Prostate gland (tissue), 2 donors: ENCODE data around the gene ALPP. TPM values are rescaled to one million over a fixed set of nuclear protein-coding genes. Genes with fewer than 3 reads are reported as not detected.
A peak's percentile ranks its signal among the peaks of the same experiment; 100 is the strongest.
"Not testable (repeated sequence)": the region's sequence is repeated elsewhere in the genome, so short reads cannot be mapped to it uniquely, and the experiment has no call there.

Experiments
- DNase-seq: peaks from one replicate; pipeline ENCODE4 v3.0.0-alpha.2; 2019; ENCODE audit warnings: low spot score
- H3K27ac ChIP-seq, 2 donors: fragments of 200-600 bp; sonication (generic); 2 replicates each; pipeline ENCODE4 v1.5.1; 2017 to 2019
- H3K27me3 ChIP-seq: fragments of 200-600 bp; sonication (generic); replicated peaks from 2 replicates; pipeline ENCODE4 v1.5.1; 2019; ENCODE audit not compliant: insufficient read depth
- H3K36me3 ChIP-seq, 2 donors: fragments of 200-600 bp; sonication (generic); 1 replicate in 1 of 2; 2 replicates in 1 of 2; pipeline versions ENCODE4 v1.5.1 to v1.8.1; 2017 to 2019
- H3K4me1 ChIP-seq: fragments of 200-600 bp; sonication (generic); replicated peaks from 2 replicates; pipeline ENCODE4 v1.5.1; 2019
- H3K4me3 ChIP-seq, 2 donors: fragments of 200-600 bp; sonication (generic); 2 replicates each; pipeline ENCODE4 v1.5.1; 2017 to 2019
- H3K9me3 ChIP-seq: fragments of 200-600 bp; sonication (generic); 2 replicates; pipeline ENCODE4 v1.5.1; 2017
- CTCF ChIP-seq, 4 experiments: fragments of 200-600 bp in 2 of 4; fragments of 450-650 bp in 2 of 4; sonication (generic) in 2 of 4; IDR thresholded peaks; 1 replicate in 3 of 4; 2 replicates in 1 of 4; pipeline ENCODE4 v1.5.1; 2016 to 2019; ENCODE audit warnings: antibody characterized with exemption in 4 of 4, mild to moderate bottlenecking in 2 of 4, moderate library complexity in 2 of 4
- POLR2A ChIP-seq: fragments of 450-650 bp; IDR thresholded peaks from one replicate; pipeline ENCODE4 v1.6.1; 2016; ENCODE audit warnings: antibody characterized with exemption, mild to moderate bottlenecking
- POLR2AphosphoS5 ChIP-seq: sonication (generic); formaldehyde crosslinking; IDR thresholded peaks from one replicate; pipeline ENCODE4 v1.6.1; 2017; ENCODE audit warnings: antibody characterized with exemption
- WGBS: methylation state at CpG from one replicate; pipeline ENCODE4 v1.1.5; 2018; 5-methylcytosine and 5-hydroxymethylcytosine counted together
- intact Hi-C: fragments of 100-400 bp; cut with DNase I; formaldehyde crosslinking; loops from one replicate; pipeline ENCODE4 v1.14.2; 2022
- total RNA-seq, 2 donors: library from RNA; depleted of rRNA; stranded (reverse); fragments of >200 nt; gene quantifications; one replicate each; pipeline ENCODE4 v1.1.0, GENCODE V29; 2016

Gene ALPP
- total RNA-seq, 2 donors from 2014 or later: 0.97 TPM; not detected in 1

DNA sequence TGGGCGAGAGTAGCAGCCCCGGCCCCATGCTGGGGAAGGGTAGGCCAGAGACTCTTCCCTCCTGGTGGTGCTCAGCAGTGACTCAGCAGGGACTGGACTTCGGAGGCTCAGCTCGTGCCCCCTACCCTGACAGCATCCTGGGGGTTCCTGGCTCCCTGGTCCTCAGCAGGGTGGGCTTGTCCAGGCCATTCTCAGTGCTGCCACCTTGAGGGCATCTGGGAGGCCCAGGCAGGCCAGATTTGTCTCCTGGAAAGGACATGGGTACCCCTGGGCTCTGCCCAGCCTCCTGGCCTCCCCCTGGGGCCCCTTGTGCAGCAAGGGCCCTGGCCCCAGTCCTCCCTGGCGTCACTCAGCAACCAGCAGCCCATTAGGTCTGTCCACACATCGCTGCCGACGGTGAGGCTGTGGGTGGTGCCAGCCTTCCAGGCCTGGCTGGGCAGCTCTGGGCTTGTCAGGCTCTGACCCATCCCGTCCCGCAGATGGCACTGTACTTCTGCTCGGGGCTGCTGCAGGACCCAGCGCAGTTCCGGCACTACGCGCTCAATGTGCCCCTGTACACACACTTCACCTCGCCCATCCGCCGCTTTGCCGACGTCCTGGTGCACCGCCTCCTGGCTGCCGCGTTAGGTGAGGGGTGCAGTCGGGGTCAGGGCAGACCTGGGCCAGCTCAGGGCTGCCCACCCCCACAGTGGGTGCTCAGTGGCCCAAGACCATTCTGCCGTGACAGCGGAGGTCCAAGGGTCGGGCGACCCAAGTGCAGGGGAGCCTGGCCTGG is 45.0 kb upstream of the ALPP start:
- Histone ChIP-seq H3K27me3 (no peaks in the 10 kb centered on the region), H3K4me1 (no peaks in the 10 kb centered on the region), H3K36me3 (no peaks in the 10 kb centered on the region), H3K4me3 (no peak overlapping the region), H3K9me3 (no peaks in the 10 kb centered on the region), H3K27ac (no peak overlapping the region)
- TF ChIP-seq CTCF (IDR thresholded peaks at IDR 0.05) (peak in 2 of 4 experiments; percentile 23 to 65), POLR2A (no peak)
- peak; percentile 46 for DNase-seq
- intact Hi-C loops: no loop called here
- WGBS: 63% methylated on average over 28 of the region's 28 CpGs

DNA sequence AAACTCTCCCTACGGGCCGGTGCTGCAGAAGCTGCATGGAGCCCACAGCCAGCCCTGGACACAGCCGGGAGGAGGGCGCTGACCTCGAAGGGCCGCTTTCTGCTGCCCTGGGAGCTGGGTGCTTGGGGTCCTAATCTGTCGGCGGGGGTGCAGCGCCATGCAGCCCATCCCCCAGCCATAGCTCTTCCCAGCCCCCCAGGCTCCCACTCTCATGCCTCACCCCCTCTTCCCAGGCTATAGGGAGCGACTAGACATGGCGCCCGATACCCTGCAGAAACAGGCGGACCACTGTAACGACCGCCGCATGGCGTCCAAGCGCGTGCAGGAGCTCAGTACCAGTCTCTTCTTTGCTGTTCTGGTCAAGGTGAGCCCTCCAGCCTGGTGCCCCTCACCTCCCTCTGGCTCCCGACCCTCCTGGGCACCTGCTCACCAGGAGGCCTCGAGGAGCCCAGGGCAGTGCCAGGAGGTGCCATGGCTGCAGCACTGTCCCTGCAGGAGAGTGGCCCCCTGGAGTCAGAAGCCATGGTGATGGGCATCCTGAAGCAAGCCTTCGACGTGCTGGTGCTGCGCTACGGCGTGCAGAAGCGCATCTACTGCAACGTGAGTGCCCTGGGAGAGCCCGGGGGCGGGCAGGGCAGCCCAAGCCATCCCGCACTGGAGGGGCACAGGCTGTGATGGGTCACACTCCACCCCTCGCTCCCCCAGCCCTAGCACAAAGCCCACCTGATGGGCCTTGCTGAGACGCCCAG is 44.2 kb upstream of the ALPP start:
- H3K4me3 ChIP-seq, H3K27me3 ChIP-seq, H3K27ac ChIP-seq, intact Hi-C loops, H3K36me3 ChIP-seq, DNase-seq, H3K9me3 ChIP-seq, H3K4me1 ChIP-seq: not testable (repeated sequence)
- WGBS: 89% methylated on average over 31 of the region's 33 CpGs

DNA sequence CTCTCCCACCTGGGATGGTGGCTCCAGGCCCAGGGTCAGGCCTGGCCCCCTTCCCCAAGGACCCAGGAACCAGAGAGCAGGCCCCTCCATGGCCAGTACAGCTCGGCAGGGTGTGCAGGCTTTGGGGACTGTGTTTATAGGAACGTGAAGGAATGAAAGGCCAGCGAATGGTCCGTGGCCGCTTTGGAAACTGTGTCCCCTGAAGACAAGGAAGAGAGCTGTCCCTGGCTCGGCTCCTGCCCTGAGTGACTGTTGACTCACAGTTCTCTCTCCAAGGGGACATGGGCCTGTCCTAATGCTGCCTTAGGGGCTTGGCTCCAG is 43.7 kb upstream of the ALPP start:
- DNase-seq, H3K36me3 ChIP-seq, H3K4me1 ChIP-seq, H3K9me3 ChIP-seq, H3K27ac ChIP-seq, intact Hi-C loops, H3K27me3 ChIP-seq, H3K4me3 ChIP-seq: not testable (repeated sequence)
- 100% methylated on average over 3 of the region's 6 CpGs for WGBS

DNA sequence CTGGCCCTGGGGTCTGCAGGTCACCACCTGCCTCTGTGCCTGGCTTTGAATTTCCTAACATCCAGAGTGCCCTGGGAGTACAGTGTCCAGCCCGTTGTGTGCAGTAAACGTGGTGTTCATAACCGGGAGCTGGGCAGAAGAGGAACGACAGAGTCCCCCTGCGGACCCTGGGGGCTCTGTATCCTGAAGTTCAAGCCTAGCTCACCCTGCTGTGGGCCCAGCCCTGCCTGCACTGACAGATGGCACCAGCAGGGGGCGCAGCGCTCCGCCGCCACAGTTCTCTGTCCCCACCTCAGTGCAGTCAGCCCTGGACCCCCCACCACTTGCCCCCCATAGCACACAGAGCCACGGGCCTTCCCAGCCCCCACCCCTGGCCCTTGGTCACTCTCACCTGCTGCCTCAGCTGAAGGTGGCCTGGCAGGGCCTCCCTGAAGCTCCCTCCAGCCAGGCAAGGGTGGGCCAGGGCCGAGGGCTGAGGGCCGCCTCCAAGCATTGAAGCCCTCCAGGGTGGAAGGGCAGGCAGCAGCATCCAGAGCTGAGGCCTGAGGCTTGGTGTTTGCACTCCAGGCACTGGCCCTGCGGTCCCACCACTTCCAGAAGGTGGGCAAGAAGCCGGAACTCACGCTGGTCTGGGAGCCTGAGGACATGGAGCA is 43.2 kb upstream of the ALPP start:
- H3K4me3 ChIP-seq, H3K36me3 ChIP-seq, H3K27me3 ChIP-seq, H3K9me3 ChIP-seq, H3K27ac ChIP-seq, H3K4me1 ChIP-seq, intact Hi-C loops, DNase-seq: not testable (repeated sequence)
- TF ChIP-seq CTCF (IDR thresholded peaks at IDR 0.05): peak in 2 of 4 experiments; percentile 21 to 38
- WGBS: 61% methylated on average over 15 of the region's 15 CpGs

GRCh38 chr2:232335859-232336215 is 42.7 kb upstream of the ALPP start:
- Histone ChIP-seq H3K9me3 (no peaks in the 10 kb centered on the region), H3K4me1 (no peaks in the 10 kb centered on the region), H3K4me3 (no peak overlapping the region), H3K36me3 (no peaks in the 10 kb centered on the region), H3K27me3 (no peaks in the 10 kb centered on the region), H3K27ac (no peak overlapping the region)
- 88% methylated on average over 4 of the region's 4 CpGs for WGBS
- TF ChIP-seq POLR2AphosphoS5 (no peak), CTCF (IDR thresholded peaks at IDR 0.05) (no peak), POLR2A (no peak)
- intact Hi-C loops: no loop called here
- DNase-seq: no peak
